Suprapubic skin (tissue), 4 donors: Measurements from ENCODE around the gene PEX10. TPM values are rescaled to one million over a fixed set of nuclear protein-coding genes. Genes with fewer than 3 reads are reported as not detected.

Experiments used
- DNase-seq, 2 donors: peaks; one replicate each; pipeline ENCODE4 v3.0.0-alpha.2; 2019; ENCODE audit warnings: low spot score in 2 of 2
- H3K27ac ChIP-seq: fragments of 200-600 bp; sonication (generic); one replicate; pipeline ENCODE4 v1.5.1; 2019
- H3K27me3 ChIP-seq: fragments of 200-600 bp; sonication (generic); one replicate; pipeline ENCODE4 v1.5.1; 2019
- H3K36me3 ChIP-seq: fragments of 200-600 bp; sonication (generic); one replicate; pipeline ENCODE4 v1.5.1; 2019
- H3K4me1 ChIP-seq: fragments of 200-600 bp; sonication (generic); one replicate; pipeline ENCODE4 v1.5.1; 2019
- H3K4me3 ChIP-seq: fragments of 200-600 bp; sonication (generic); one replicate; pipeline ENCODE4 v1.5.1; 2019; ENCODE audit warnings: mild to moderate bottlenecking
- H3K9me3 ChIP-seq: fragments of 200-600 bp; sonication (generic); one replicate; pipeline ENCODE4 v1.5.1; 2019
- CTCF ChIP-seq, 2 donors: fragments of 200-600 bp in 1 of 2; fragments of 450-650 bp in 1 of 2; sonication (generic) in 1 of 2; IDR thresholded peaks; one replicate each; pipeline ENCODE4 v1.5.1; 2016 to 2019; ENCODE audit warnings: antibody characterized with exemption in 2 of 2, mild to moderate bottlenecking in 1 of 2, moderate library complexity in 1 of 2
- EP300 ChIP-seq: sonication (generic); formaldehyde crosslinking; IDR thresholded peaks from one replicate; pipeline ENCODE4 v1.6.1; 2017; ENCODE audit warnings: antibody characterized with exemption
- POLR2A ChIP-seq, 2 donors: fragments of 450-650 bp; IDR thresholded peaks; one replicate each; pipeline ENCODE4 v1.6.1; 2017; ENCODE audit warnings: antibody characterized with exemption in 2 of 2, mild to moderate bottlenecking in 2 of 2, moderate library complexity in 2 of 2
- POLR2AphosphoS5 ChIP-seq, 3 donors: sonication (generic); formaldehyde crosslinking; IDR thresholded peaks; one replicate each; pipeline ENCODE4 v1.6.1; 2017; ENCODE audit warnings: antibody characterized with exemption in 3 of 3
- WGBS: methylation state at CpG from one replicate; pipeline ENCODE4 v1.1.5; 2018; 5-methylcytosine and 5-hydroxymethylcytosine counted together
- total RNA-seq, 4 donors: library from RNA; depleted of rRNA; stranded (reverse); fragments of >200 nt; gene quantifications; one replicate each; pipeline ENCODE4 v1.1.0, GENCODE V29; 2016

PEX10 gene
- total RNA-seq, 4 donors from 2014 or later: 16.2 to 39.2 (median 27.3) TPM

DNA sequence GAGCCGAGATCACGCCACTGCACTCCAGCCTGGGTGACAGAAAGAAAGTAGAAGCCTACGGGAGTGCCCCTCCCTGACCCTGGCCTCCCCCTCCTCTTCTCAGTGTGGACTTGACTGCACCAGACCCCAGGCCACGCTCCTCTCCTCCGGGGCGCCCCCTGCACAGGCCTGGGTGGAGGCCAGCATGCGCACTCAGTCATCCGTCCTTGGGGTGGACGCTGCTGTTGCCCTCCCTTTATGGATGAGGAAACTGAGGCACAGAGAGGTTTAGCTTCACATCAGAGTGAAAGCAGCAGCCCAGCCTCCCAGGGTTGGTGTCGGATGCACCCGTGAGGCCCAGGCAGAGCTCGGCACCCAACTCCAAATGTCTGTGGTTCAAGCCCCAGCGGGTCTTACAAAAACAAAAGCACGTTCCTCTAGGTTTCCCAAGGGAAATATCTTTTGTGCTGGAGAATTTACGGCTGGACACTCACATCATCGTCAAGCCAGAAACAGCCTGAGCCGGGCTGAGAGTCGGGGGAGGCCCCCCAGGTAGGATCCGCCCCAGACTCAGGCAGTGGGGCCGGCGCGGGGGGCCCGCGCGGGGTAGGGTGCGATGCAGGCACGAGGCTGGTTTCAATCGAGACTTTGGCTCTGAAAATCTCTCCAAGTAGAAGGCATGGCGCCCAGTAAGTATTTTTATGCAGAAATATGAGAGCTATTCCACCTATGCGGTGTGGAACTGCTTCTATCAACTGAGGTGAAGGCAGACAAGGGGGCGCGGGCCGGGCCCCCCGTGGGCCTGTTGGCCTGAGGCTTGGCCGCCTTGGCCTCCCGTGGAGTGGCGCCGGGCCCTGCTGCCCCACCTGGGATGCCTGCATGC, 57.6 kb downstream of the PEX10 start:
- DNase-seq: no peak
- WGBS: 63% methylated on average over 27 of the region's 38 CpGs
- peaks cover 13% of the 10 kb centered on the region for H3K4me1 ChIP-seq

More for the DNA sequence above, 57.6 kb downstream of the PEX10 start:
- TF ChIP-seq POLR2A (IDR thresholded peaks at IDR 0.05): no peak
- no peak for TF ChIP-seq EP300
- TF ChIP-seq CTCF (IDR thresholded peaks at IDR 0.05): no peak
- TF ChIP-seq POLR2AphosphoS5 (IDR thresholded peaks at IDR 0.05): no peak
- Histone ChIP-seq H3K27me3 (no peaks in the 10 kb centered on the region), H3K27ac (no peak overlapping the region), H3K36me3 (no peaks in the 10 kb centered on the region), H3K9me3 (no peaks in the 10 kb centered on the region), H3K4me3 (no peak overlapping the region)

Other genes starting within 250 kb of the PEX10 start
- gene FAAP20, start 217.8 kb downstream of the PEX10 start, total RNA-seq: 10 to 100 TPM; 18.6 to 47.3 (median 24.9) TPM
- gene SKI, start 184.2 kb downstream of the PEX10 start, total RNA-seq: 10 to 100 TPM; 51.8 to 91.2 (median 68.1) TPM
- gene MORN1, start 21.0 kb downstream of the PEX10 start, total RNA-seq: 10 to 100 TPM in 2 of 4 donors, 1 to 10 TPM in 2; 5.7 to 13.4 (median 8.5) TPM
- 10 to 100 TPM; 56.9 to 86.5 (median 81.4) TPM for gene RER1, start 20.7 kb downstream of the PEX10 start, total RNA-seq
- 100 to 1,000 TPM in 3 of 4 donors, 10 to 100 TPM in 1; 83.3 to 324 (median 130) TPM for gene PLCH2, start 63.7 kb upstream of the PEX10 start, total RNA-seq
- gene PANK4, start 114.0 kb upstream of the PEX10 start, total RNA-seq: 10 to 100 TPM; 17.7 to 36.0 (median 29.7) TPM
- 10 to 100 TPM in 1 of 4 donors, 1 to 10 TPM in 3; 2.6 to 12.0 (median 5.9) TPM for gene HES5, start 117.7 kb upstream of the PEX10 start, total RNA-seq
- 100 to 1,000 TPM in 1 of 4 donors, 10 to 100 TPM in 3; 33.3 to 111 (median 60.9) TPM for gene TNFRSF14, start 143.8 kb upstream of the PEX10 start, total RNA-seq
- 10 to 100 TPM in 2 of 4 donors, 1 to 10 TPM in 2; 9.7 to 16.3 (median 10.7) TPM for gene PRXL2B, start 174.2 kb upstream of the PEX10 start, total RNA-seq
- 1 to 10 TPM in 2 of 4 donors, not detected in 2; 2.2 to 2.6 TPM for gene MMEL1, start 220.5 kb upstream of the PEX10 start, total RNA-seq